22Rv1 (cell line): ENCODE data around the gene U2AF1L4.

Source experiments
- CTCF ChIP-seq: fragments of 450-650 bp; IDR thresholded peaks from 2 replicates; pipeline ENCODE4 v1.5.1; 2017; ENCODE audit warnings: mild to moderate bottlenecking
- ZFX ChIP-seq: fragments of 450-650 bp; IDR thresholded peaks from 2 replicates; pipeline ENCODE4 v1.6.1; 2017; ENCODE audit warnings: antibody characterized with exemption, borderline replicate concordance

- TF ChIP-seq CTCF (no peak), ZFX (no peak)
Measured at GRCh38 chr19:35779033-35779432, 33.8 kb upstream of the U2AF1L4 start.
